HG03064 (cell line): ENCODE measurements around the gene RAB32.

Experiments
- ATAC-seq: cut with Tn5 transposase; IDR thresholded peaks from one replicate; pipeline ENCODE4 v1.9.1; 2021; ENCODE audit warnings: low read depth; ENCODE audit not compliant: unreplicated experiment

Gene RAB32

DNA sequence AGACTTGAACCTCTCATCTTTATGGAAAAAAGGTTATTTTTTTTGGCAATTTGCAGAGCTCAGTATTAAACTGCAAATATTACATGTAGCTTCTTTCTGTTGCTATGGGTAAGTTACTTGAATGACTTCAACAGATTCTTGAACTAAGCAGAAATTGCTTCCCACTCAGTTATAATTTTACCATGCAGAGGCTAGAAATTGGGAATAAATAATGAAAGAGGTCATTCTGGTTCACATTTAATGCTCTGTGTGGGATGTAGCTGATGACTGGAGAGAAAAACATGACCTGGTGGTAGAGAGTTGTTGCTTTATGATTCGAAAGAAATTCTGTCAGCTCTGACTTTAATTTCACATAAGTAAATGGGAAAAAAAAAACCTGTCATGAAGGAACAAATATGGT lies 38.3 kb downstream of the RAB32 start:
- ATAC-seq, result no peak

DNA sequence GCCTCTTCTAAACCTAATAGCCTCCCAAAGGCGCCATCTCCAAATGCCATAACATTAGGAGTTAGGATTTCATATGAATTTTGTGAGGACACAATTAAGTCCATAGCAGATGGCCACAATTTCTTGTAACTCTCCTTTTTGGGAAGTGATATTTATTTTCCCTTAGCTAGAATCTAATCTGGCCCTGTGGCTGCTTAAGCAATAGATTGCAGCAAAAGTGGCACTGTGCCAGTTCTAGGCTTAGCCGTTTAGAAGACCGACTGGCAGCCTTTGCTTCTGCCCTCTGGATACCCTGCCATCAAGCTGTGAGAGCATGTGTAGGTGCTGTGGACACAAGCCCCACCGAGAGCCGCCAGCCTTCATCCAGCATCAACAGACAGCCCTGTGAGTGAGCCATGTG lies 39.2 kb downstream of the RAB32 start:
- ATAC-seq, result no peak

DNA sequence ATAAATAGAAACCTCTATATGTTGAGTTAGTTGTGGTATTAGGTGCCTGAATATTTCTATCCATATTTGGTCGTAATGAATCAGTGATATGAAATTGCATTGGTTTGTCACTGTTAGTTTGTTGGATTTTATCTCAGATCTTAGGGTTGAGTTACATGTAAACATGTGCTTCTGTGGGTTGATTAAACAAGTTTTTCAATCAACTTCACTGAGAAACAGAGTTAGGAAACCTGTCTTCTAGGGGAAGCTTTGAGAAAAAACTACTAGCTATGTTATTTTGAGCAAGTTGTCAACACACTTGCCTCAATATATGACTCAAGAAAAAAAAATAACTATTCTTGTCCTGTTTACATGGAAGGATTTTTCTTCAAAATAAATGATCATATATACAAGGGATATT lies 40.3 kb downstream of the RAB32 start:
- no peak for ATAC-seq

DNA sequence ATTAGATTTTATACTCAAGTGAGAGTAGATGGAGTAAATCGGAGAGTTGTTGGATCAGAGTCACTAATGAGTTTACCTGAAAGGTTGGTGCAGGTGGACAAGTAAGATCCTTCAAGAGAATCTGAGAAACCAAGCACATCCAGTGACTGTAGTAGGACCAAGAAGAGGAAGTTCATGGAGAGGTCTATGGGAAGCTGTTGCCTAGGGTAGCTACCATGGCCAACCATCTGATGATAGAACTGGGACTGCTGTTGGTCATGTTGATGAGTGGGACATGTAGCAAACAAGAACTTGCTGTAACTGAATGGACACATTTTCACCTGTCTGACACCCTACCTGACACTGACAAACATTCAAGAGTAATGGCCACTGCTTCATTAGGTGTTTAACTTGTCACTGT lies 43.8 kb downstream of the RAB32 start:
- ATAC-seq, result no peak

DNA sequence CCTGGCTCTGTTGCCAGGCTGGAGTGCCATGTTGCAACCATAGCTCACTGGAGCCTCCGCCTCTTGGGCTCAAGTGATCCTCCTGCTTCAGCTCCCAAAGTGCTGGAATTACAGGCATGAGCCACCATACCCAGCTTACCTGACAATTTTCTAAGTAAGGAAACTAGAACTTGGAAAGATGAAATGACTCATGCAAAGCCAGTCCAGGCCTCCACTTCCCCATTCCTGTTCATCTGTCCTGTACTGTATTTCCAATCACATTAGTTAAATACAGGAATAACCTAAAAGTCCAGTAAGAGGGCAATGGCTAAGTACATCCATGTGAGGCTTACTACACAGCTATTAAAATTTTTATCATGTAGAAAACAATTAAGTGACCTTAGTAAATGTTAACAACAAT lies 46.9 kb downstream of the RAB32 start:
- ATAC-seq, result no peak

DNA sequence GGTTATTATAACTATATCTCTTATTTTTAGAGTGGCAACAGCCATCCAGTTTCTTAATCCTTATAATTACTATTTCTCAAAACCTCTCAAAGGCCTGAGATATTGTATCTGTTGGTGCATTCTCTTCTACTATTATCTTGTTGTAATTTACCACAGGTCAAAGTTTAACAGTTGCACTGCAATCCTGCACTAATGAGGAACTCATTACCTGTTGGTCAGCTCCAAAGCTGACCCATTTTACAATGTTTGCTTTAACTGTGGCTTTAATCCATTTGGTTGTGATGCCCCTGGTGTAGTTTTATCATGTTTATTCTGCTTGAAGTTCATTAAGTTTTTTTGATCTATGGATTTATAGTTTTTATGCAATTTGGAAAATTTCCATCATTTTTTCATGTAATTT lies 48.8 kb downstream of the RAB32 start:
- no peak for ATAC-seq

DNA sequence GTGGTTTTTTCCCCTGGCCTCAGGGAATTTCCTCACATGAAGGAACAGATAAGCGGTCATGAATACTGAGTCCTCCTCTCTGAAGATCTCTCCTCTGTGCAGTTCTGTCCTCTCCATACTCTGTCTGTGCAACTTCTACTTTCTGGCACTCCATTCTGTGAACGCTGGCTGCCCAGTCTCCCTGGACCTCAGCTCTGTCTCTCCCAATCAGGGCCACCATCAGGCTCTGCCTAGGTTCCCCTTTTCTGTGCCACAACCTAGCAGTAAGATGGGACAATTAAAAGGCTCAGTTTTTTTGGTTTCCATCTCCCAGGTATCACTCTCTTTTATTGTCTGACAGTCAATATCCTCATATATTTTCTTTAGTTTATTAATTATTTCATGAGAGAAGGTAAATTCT lies 50.4 kb downstream of the RAB32 start:
- ATAC-seq, result no peak

DNA sequence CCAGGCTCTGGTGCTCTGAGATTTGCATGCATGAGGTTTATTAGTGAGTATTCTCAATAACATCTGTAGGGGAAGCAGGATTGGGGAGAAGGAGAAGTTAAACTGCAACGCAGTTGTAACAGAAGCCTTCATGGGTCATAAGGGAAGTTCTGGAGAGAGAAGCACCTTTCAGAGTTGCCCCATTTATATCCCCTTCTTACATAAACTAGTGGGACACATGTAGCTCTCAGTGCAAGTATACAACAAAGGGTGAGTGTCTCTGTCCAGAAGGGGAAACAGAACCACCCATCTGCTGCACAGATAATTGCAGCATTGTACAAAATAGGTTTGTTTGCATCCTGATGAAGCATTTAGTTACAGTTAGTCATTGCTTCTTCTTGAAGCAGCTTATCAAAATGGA lies 50.9 kb downstream of the RAB32 start:
- no peak for ATAC-seq

DNA sequence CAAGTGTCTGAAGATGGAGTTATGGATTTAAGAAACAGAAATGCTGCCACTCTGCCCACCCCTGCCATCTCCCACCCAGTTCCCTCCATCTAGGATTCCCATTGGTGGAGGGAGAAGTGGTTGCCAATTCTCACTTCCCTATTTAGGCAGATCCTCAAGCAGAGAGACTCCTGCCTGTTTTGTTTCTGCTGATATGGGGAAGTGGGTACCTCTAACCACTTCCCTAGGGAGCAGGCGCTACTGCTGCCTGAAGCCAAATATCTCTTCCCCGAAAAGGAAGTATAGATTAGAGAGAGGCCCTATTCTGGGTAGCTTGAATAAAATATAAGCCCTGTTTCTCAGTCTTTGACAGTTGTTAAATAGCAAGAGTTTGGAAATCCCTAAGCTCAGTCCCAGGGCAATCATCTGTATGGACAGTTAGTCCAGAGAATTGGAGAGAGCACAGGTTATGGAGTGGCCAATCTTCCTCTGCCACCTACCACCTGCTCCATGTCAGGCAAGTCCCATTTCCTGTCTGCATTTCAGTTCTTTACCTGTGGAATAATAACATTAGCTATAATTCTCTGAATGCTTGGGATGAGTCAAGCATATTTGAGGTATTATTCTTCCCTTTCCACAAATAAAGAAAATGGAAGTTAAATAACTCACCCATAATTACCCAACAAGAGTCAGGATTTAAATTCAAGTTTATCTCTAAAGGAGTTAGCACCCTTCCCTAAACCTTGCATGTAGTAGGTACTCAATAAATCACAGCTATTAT lies 52.5 kb downstream of the RAB32 start:
- ATAC-seq, result no peak

DNA sequence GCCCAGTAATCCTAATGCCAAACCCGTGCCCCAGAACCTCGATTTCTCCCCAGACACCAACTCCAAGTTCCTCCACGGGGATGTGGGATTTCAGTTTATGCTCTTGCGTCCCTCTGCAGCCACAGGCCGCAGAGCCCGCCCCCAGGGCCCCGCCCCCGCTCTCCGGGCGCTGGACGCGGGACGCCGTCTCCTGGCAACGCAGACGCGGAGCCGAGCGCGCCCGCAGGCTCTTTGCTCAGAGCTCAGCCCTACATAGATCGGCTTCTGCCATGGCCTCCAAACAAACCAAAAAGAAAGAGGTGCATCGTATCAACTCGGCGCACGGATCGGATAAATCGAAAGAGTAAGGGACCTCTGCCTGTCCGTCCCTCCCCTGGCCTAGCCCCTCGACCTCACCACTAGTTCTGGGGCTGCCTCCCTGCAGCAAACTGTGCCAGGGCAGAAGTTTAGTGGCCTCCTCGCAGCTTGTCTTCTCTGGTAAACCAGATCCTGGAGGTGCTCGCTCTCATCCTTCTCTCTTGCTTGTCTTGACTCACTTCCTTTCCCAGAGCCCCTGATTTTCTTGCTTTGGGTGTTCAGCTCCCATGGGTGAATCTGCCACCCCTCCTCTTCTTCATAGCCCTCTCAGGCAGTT lies 55.3 kb downstream of the RAB32 start, which contains the start of gene ADGB:
Gene ADGB (plus strand): TSS at position 201 of the 634 bp plus-strand sequence. CDS start 69 bp downstream, at position 270.
- no peak for ATAC-seq

DNA sequence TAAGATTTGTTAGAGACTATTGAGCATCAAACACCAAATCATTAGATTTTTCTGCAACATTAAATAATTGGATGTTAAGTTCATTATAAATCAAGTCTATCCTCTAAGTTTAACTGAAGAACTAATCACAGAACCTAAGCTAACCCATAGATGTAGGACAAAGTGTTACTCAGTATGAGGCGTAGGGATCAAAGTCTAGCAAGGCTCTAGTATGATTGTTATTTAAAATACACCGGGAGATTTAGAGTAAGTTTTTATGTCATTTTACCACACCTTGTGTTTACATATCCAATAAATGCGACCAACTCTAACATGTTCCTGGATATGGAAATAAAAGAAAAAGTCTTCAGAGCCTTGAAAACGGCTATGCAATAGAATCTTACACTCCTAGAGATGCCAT lies 57.7 kb downstream of the RAB32 start:
- ATAC-seq, result no peak

DNA sequence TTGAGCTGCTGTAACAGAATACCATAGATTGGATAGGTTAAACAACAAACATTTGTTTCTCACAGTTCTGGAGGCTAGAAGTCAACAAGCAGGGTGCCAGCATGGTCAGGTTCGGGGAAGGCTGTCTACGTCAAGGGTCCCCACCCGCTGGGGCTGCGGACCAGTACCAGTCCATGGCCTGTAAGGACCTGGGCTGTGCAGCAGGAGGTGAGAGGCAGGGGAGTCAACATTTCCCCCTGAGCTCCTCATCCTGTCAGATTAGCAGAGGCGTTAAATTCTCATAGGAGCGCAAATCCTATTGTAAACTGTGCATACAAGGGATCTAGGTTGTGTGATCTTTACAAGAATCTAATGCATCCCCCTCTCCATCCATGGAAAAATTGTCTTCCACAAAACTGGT lies 58.9 kb downstream of the RAB32 start:
- no peak for ATAC-seq
